Measurements from ENCODE around the gene COX8A. TPM values are rescaled to one million over a fixed set of nuclear protein-coding genes. Genes with fewer than 3 reads are reported as not detected.
A peak's percentile ranks its signal among the peaks of the same experiment; 100 is the strongest.

The COX8A gene
- total RNA-seq, 1 donor from 2014 or later, result 265 TPM

- Mint-ChIP-seq H3K36me3 (ENCODE audit: unreplicated experiment) (no peaks in the 10 kb centered on the region), H3K4me3 (ENCODE audit: unreplicated experiment) (no peak overlapping the region), H3K9me3 (ENCODE audit: unreplicated experiment) (no peaks in the 10 kb centered on the region), H3K27me3 (ENCODE audit: unreplicated experiment) (no peaks in the 10 kb centered on the region), H3K4me1 (ENCODE audit: unreplicated experiment) (peaks cover 28% of the 10 kb centered on the region), H3K27ac (ENCODE audit: unreplicated experiment) (no peak overlapping the region)
- TF ChIP-seq, protein P1, sequence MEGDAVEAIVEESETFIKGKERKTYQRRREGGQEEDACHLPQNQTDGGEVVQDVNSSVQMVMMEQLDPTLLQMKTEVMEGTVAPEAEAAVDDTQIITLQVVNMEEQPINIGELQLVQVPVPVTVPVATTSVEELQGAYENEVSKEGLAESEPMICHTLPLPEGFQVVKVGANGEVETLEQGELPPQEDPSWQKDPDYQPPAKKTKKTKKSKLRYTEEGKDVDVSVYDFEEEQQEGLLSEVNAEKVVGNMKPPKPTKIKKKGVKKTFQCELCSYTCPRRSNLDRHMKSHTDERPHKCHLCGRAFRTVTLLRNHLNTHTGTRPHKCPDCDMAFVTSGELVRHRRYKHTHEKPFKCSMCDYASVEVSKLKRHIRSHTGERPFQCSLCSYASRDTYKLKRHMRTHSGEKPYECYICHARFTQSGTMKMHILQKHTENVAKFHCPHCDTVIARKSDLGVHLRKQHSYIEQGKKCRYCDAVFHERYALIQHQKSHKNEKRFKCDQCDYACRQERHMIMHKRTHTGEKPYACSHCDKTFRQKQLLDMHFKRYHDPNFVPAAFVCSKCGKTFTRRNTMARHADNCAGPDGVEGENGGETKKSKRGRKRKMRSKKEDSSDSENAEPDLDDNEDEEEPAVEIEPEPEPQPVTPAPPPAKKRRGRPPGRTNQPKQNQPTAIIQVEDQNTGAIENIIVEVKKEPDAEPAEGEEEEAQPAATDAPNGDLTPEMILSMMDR (IDR thresholded peaks at IDR 0.05), result no peak
- no peak for DNase-seq (ENCODE audit: extremely low spot score, unreplicated experiment)
Observed at GRCh38 chr11:63941901-63942300, 32.5 kb upstream of the COX8A start.

DNA sequence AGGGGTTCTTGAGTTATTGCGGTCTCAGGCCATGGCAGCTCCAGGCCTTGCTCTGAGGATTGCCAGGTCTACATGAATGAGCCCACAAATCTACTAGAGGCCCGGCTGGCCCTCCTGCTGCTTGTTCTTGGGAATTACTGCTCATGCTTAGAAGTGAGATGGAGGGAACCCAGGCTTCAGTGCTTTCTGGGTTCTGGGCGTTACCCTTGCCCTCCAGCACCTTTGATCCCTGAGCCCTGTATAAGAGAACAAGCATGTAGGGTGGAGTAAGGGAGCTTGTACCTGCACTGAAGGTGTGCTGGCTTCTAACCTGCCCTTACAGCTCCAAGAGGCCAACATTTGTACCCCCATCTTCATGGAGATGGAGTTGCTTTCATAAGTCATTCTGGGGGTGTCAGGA, 31.6 kb upstream of the COX8A start:
- no peak overlapping the region for H3K27ac Mint-ChIP-seq (ENCODE audit: unreplicated experiment)

DNA sequence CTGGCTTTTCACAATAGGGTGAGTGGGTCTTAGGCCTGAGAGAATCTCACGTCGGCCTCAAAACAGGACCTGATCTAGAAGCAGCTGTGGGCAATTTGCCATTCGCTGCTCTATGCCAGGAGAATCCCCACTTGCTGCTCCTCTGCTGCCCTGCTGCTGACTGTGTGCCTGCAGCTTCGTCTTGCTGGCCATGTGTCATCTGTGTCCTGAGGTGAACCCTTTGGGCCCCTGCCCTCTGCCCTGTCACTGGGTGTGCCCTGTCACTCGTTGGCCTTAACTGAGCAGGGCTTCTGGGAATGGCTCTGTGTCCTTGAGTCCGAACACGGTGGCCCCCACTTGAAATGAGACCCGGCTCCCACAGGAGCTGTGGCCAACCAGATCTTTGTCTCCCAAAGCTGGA, 29.4 kb upstream of the COX8A start:
- H3K27ac Mint-ChIP-seq (ENCODE audit: unreplicated experiment), result peak overlapping the region; percentile 23
- TF ChIP-seq, protein P1 (IDR thresholded peaks at IDR 0.05), result no peak
- peaks cover 22% of the 10 kb centered on the region for H3K4me1 Mint-ChIP-seq (ENCODE audit: unreplicated experiment)
- DNase-seq (ENCODE audit: extremely low spot score, unreplicated experiment), result no peak
- no peaks in the 10 kb centered on the region for H3K27me3 Mint-ChIP-seq (ENCODE audit: unreplicated experiment)
- H3K9me3 Mint-ChIP-seq (ENCODE audit: unreplicated experiment), result no peaks in the 10 kb centered on the region
- no peaks in the 10 kb centered on the region for H3K36me3 Mint-ChIP-seq (ENCODE audit: unreplicated experiment)
- H3K4me3 Mint-ChIP-seq (ENCODE audit: unreplicated experiment), result no peak overlapping the region

More for the DNA sequence above, 31.6 kb upstream of the COX8A start:
- Mint-ChIP-seq H3K4me3 (ENCODE audit: unreplicated experiment) (no peak overlapping the region), H3K4me1 (ENCODE audit: unreplicated experiment) (peaks cover 28% of the 10 kb centered on the region), H3K27me3 (ENCODE audit: unreplicated experiment) (no peaks in the 10 kb centered on the region), H3K9me3 (ENCODE audit: unreplicated experiment) (no peaks in the 10 kb centered on the region), H3K36me3 (ENCODE audit: unreplicated experiment) (no peaks in the 10 kb centered on the region)
- DNase-seq (ENCODE audit: extremely low spot score, unreplicated experiment), result no peak
- TF ChIP-seq, protein P1 (IDR thresholded peaks at IDR 0.05), result no peak

DNA sequence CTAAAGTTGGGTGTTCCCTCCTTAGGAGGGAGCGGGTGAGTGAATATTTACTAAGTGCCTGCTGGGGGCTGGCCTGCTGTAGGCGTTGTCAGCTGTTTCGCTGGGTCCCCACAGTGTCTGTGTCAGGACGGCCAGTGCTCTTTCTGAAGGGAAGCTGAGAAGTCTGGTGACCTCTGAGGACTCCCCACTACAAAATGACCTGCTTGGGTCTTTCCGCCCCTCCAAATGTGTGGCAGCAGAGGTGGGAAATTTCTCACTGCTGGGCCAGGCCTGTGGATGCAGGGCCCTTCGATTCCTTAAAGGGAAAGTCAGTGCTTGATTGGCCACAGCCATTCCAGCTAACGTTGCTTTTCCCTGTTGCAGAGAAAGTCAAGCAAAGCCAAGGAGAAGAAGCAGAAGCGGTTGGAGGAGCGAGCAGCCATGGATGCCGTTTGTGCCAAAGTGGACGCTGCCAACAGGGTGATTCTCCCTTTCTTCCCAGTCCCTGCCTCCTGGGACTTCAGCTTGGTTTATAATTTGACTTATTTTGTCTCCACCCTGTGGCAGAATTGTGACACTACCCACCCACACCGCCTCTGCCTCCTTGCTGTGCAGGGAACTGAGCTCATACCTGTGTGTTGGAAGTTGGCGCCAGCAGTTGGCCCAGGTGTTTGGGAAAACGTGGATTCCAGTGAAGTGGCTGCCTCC, 28.8 kb upstream of the COX8A start:
- peak overlapping the region; percentile 31 for H3K27ac Mint-ChIP-seq (ENCODE audit: unreplicated experiment)

More for the DNA sequence above, 28.8 kb upstream of the COX8A start:
- H3K4me1 Mint-ChIP-seq (ENCODE audit: unreplicated experiment), result peaks cover 19% of the 10 kb centered on the region
- H3K27me3 Mint-ChIP-seq (ENCODE audit: unreplicated experiment), result no peaks in the 10 kb centered on the region
- no peak for DNase-seq (ENCODE audit: extremely low spot score, unreplicated experiment)
- H3K9me3 Mint-ChIP-seq (ENCODE audit: unreplicated experiment), result no peaks in the 10 kb centered on the region
- TF ChIP-seq, protein P1 (IDR thresholded peaks at IDR 0.05), result peak; percentile 81
- no peak overlapping the region for H3K4me3 Mint-ChIP-seq (ENCODE audit: unreplicated experiment)
- H3K36me3 Mint-ChIP-seq (ENCODE audit: unreplicated experiment), result peaks cover 1% of the 10 kb centered on the region
